DMS 273 treated with DMSO at 0.1 percent for 48 hours (cell line): ENCODE data around the gene LDLRAD3.
A peak's percentile ranks its signal among the peaks of the same experiment; 100 is the strongest.
"Not testable (repeated sequence)": the region's sequence is repeated elsewhere in the genome, so short reads cannot be mapped to it uniquely, and the experiment has no call there.

Source experiments
- DNase-seq: peaks from one replicate; lab custom pipeline; 2025; lab: John Stamatoyannopoulos, UW

Gene LDLRAD3

GRCh38 chr11:35943713-35944502 is at the start of gene LDLRAD3:
LDLRAD3 (plus strand) TSS chr11:35944062; CDS start chr11:35944099, 37 bp downstream.
- DNase-seq: peak; percentile 43

DNA sequence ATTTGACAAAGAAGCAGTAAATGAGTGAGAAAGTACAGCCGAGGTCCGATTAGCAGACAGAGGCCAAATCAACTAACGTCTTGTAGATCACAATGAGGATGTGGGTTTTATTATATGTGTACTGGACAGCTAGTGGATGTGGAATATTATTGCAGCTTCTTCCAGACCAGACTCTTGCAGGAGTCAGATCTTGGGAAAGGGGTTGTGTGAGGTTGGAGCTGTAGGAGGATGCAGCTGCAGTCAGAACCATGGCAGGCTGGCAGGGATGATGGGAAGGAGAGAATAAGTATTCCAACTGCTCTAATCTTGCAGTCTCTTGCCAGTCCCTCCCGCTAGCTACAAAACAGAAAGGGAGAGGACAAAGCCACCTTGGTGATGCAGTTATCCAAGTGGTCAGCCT is 46.8 kb upstream of the LDLRAD3 start:
- no peak for DNase-seq

- DNase-seq: no peak
Measured at GRCh38 chr11:35902961-35903360, 40.9 kb upstream of the LDLRAD3 start.

GRCh38 chr11:35905646-35906276 is 38.1 kb upstream of the LDLRAD3 start:
- no peak for DNase-seq

DNA sequence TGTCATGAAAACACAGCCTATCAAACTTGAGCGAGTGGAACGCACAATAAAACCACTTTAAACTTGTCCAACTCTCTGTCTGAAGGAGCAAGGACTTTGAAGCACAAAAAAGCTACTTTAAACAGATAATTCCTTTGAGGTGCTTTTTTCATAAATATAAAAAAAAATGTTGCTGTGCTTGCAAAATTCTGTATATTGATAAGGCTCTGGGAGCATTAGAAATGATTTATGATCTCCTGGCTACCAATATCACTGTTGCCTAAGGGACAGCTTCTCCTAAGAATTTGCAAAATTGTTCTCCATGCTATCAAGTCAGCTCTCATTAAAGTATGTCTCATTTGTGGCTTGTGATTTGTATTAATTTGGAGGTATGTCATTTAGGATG is 37.6 kb upstream of the LDLRAD3 start:
- no peak for DNase-seq

- no peak for DNase-seq
Measured at GRCh38 chr11:35906681-35907080, 37.2 kb upstream of the LDLRAD3 start.

DNA sequence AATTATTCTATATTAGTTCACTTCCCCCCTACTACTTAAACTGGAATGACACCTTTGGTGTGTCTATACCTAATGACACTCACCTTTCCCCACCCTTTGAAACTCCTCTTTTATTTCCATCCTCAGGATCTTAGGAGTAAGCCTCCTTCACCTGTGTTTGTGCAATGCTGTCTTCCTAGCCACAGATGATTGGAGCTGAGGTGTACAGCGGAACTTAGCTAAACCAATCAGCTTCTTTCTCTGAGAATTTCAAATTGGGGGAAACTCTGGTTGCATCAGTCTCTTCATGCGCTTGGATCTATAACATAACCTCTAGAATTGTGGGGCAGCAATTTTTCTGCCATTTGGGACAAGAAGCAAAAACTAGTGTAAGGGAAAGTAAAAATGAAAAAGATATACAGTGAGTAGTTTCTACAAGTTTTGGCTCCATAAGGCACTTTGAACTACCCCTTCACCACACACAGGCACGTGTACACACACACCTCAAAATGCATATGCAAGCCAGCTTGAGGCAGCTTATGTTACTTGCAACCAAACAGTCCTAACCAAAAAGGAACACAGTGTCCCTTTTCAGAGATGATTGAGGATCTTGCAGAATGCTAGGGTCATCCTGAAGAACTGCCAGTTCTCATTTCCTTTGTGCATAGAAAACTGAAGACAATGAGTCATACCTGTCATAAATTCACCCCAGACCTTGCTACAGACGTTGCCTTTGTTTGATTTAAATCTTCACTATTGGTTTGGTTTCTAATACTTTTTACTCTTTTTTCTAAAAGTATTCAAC is 36.0 kb upstream of the LDLRAD3 start:
- no peak for DNase-seq

- not testable (repeated sequence) for DNase-seq
Measured at GRCh38 chr11:35908432-35908771, 35.5 kb upstream of the LDLRAD3 start.

GRCh38 chr11:35909511-35910265 is 34.2 kb upstream of the LDLRAD3 start:
- no peak for DNase-seq

DNA sequence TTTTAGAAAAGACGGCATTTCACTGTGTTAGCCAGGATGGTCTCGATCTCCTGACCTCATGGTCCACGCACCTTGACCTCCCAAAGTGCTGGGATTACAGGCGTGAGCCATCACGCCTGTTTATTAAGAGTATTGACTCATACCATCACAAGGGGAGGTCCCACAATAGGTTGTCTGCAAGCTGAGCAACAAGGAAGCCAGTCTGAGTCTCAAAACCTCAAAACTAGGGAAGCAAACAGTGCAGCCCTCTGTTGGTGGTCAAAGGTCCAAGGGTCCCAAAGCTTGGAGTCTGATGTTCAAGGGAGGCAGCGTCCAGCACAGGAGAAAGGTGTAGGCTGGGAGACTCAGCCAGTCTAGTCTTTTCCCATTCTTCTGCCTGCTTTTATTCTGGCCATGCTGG is 32.8 kb upstream of the LDLRAD3 start:
- no peak for DNase-seq

DNA sequence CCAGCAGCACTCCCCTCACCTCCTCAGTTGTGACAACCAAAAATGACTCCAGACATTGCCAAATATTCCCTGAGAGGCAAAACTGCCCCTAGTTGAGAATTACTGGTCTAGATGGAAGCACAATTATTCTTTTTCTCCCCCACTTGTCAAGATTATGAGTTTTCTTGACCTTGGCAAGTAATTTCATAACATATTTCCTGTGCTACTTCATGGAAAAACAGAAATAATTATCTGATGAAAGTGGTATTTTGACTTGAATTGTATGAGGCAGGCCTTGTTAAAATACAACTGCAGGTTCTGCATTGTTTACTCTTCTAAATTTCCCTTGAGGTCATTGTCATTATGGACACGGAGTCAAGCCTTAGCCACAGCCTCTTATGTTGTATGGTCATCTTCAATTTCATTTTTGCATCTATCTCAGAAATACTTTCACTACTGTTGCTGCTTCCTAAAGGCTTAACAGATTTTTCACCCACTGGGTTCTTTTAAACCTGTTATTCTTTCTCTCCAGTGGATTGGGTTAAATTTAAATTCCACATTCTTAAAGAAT is 32.2 kb upstream of the LDLRAD3 start:
- no peak for DNase-seq

GRCh38 chr11:35912436-35912835 is 31.4 kb upstream of the LDLRAD3 start:
- DNase-seq: not testable (repeated sequence)

- DNase-seq: no peak
Measured at GRCh38 chr11:35912883-35913624, 30.8 kb upstream of the LDLRAD3 start.

- DNase-seq: no peak
Measured at GRCh38 chr11:35914816-35915215, 29.0 kb upstream of the LDLRAD3 start.

DNA sequence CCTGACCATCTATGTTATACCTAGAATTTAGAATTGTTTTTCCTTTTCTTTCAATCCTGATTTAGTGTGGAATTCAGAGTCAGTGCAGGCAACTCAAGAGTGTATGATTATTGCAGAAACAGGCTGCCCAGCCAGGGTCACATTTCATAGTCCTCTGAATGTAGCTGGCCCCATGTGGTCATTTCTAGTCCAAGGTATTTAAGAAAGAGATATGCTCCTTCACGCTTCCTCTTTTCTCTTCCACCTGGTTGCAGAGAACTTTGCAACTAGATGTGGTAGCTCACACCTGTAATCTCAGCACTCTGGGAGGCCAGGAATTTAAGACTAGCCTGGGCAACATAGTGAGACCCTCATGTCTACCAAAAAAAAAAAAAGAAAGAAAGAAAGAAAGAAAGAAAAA is 27.6 kb upstream of the LDLRAD3 start:
- DNase-seq: no peak

DNA sequence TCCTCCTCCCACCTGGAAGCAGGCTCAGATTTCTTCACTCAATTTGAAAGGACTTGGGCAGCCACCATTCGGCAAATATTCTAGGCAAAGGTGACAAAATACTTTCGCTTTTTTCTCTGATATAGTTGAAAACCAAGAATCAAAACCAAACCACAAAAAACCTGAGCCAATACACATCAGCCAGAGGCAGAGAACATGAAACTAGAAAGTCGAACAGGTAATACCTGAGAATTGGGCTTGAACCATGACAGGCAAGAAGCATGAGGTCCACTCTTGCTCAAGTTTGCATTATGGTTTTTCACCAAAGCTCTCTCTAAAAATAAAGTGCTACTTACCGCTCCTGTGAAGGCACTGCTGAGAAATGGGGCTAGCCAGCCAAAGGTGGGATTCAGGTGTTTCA is 26.2 kb upstream of the LDLRAD3 start:
- no peak for DNase-seq

GRCh38 chr11:35918716-35919115 is 25.1 kb upstream of the LDLRAD3 start:
- DNase-seq: no peak

DNA sequence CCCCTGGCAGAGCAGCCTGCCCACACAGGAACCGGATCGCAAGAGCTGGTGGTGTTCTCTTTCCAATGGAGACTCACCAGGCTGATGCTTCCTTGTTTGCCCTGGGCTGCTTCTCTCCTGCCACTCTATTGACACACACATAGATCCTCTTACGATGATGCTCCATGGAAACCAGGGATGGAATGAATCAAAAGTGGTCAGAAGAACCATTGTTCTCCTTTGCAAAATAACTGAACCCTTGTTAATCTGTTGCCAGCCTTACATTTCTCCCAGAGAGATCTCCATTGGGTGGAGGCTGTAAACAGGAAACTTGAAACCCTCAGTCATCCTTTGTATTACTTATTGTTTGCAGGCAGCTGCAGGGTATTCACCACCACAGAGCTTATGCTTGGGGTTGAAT is 24.6 kb upstream of the LDLRAD3 start:
- no peak for DNase-seq

GRCh38 chr11:35923452-35923851 is 20.4 kb upstream of the LDLRAD3 start:
- DNase-seq: no peak

DNA sequence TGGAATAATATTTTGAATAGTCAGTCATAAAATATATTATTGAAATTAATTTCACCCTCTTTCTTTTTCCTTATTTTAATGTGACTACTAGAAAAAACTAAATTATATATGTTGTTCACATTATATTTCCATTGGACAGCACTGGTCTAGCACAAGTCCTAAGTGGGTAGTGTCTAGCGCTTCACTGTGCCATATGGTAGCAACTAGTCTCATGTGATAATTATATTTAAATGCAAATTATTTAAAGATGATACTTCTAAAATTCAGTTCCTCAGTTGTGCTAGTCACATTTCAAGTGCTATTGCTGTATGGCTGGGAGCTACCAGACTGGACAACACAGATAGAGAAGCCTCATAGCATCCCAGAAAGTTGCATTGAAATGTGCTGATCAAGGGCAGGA is 19.1 kb upstream of the LDLRAD3 start:
- DNase-seq: no peak

GRCh38 chr11:35927104-35927503 is 16.8 kb upstream of the LDLRAD3 start:
- DNase-seq: no peak
